HG03280 (cell line): Measurements from ENCODE around the gene LRWD1.
"Not testable (repeated sequence)": the region's sequence is repeated elsewhere in the genome, so short reads cannot be mapped to it uniquely, and the experiment has no call there.

Experiments
- ATAC-seq: cut with Tn5 transposase; IDR thresholded peaks from one replicate; pipeline ENCODE4 v1.9.1; 2021; ENCODE audit warnings: mild to moderate bottlenecking, moderate library complexity; ENCODE audit not compliant: unreplicated experiment

LRWD1 gene

DNA sequence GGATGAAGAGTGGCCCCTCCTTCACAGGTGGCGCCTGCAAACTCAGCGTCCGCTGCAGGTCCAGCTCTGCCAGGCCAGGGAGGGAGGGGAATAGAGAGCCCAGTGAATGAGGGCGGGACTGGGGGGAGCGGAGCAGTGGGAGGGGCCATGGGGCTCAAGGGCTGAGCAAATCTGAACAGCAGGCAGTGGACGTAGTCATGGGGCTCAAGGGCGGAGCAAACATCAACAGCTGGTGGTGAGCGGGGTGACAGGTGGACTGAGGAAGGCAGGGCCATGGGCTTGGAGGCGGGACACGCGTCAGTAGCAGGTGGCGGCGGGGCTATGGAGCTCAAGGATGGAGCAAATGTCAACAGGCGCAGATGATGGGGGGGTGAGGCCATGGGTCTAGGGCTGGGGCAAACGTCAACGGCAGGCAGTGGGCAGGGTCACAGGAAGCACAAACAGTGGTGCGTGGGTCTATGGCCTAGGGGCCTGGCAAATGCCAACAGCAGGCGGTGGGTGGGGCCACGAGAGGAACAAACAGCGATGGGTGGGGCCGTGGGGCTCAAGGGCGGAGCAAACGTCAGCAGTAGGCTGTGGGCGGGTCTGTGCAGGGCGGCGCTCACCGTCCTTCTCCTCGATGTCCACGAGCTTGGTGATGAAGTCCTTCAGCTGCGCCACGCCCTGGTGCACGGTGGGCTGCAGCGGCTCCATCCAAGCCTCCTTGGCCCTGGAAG, 28.6 kb downstream of the LRWD1 start:
- ATAC-seq: peak; percentile 39

- not testable (repeated sequence) for ATAC-seq
Measured at GRCh38 chr7:102494026-102494425, 29.2 kb downstream of the LRWD1 start.

DNA sequence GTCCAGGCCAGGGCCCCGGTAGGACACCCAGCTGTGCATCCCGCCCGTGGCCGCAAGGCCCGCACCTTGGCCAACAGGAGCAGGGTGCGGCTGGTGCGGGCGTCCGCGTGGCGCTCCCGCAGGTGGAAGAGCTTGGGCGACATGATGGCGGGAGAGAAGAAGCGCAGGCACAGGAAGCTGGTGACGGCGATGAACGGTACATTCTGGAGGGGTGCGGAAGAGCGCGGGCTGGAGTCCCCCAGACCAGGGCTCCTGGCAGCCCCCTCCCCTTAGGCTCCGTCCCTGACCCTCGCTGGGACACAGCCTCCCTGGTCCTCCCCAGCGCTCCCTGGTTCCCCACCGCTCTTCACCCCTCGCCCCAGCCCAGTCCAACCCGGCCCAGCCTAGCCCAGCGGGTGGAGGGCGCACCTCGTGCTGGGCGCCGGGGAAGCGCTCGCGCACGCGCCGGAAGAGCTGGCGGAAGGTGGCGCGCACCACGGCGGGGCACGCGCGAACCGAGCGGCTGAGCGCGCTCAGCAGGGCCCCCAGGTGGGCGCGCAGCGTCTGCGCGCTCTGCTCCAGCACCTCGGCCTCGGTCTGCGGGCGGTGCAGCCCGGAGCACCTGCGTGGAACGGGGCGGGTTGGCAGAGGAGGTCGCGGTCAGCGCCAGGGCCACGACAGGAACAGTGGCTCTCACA, 29.8 kb downstream of the LRWD1 start:
- ATAC-seq: peak; percentile 71

DNA sequence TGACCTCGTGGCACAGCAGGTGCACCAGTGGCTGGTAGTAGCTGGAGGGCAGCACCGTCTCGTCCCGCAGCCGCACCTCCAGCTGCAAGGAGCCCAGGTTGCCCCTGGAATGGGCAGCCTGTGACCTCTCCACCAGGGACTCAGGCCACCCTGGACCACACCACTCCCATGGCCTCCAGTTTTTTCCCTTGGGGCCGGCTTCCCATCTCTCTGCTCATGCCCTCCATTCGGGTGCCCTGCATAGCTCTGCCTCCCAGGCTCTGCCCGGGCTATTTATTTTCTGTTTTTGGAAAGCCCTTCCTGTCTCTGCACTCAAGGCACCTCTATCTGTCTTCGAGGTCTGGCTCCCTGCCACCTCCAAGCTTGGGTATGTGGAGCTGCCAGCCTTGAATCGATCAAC, 32.1 kb downstream of the LRWD1 start:
- not testable (repeated sequence) for ATAC-seq

GRCh38 chr7:102497308-102497707, 32.5 kb downstream of the LRWD1 start:
- ATAC-seq: not testable (repeated sequence)

- ATAC-seq: not testable (repeated sequence)
Measured at GRCh38 chr7:102498321-102498720, 33.5 kb downstream of the LRWD1 start.

DNA sequence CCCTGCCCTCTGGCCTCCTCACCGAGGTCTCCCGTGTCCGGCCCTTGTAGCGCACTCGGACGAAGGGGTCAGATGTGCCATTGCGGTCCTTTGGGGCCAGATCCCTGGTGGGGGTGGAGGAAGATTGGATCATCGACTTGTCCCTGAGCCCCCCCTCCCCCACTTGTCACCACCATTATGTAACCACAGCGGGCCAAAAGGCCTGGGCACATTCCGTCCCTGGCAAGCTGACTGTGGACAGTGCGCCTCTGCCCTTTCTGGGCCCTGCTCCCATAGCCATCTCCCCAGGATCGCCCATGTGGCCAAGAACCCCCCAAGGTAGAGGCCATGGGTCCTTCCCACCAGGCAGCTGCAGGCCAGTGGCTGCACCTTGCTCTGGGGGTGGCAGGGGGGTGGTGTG, 38.4 kb downstream of the LRWD1 start:
- ATAC-seq: not testable (repeated sequence)

GRCh38 chr7:102505298-102506185, 40.8 kb downstream of the LRWD1 start:
- not testable (repeated sequence) for ATAC-seq

DNA sequence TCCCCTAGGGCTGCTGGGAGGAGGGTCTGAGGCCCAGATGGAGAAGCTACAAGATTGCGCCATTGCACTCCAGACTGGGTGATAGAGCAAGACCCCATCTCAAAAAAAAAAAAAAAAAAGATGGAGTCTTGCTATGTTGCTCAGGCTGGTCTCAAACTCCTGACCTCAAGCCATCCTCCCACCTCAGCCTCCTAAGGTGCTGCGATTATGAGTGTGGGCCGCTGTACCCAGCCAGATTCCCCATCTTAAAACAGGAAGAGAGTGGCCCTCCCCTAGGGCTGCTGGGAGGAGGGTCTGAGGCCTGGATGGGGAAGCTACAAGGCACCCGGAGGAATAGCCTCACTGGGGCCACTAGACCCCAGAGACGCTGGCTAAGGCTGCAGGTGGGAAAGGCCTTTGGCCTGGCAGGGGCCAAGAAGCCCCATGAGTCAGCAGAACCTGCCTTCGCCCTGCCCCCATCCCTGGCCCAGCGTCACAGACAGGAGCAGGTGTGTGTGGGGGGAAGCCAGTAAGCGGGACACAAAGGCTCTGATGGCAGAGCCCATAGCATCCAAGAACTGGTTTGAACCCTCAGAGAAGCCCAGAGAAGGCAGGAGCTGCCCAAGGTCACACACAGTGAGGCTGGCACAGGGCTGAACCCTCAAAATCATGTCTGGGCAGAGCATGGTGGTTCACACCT, 42.8 kb downstream of the LRWD1 start:
- not testable (repeated sequence) for ATAC-seq

DNA sequence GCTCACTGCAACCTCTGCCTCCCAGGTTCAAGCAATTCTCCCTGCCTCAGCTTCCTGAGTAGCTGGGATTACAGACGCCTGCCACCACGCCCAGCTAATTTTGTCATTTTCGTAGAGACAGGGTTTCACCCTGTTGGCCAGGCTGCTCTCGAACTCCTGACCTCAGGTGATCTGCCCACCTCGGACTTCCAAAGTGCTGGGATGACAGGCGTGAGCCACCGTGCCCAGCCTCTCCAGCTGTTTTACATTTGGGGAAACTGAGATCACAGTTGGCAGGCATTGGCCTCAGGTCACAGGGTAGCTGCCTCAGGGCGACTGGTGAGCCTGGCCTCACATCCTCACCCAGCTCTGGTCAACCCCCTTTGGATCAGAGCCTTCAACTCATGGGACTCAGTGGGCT, 45.8 kb downstream of the LRWD1 start:
- not testable (repeated sequence) for ATAC-seq

DNA sequence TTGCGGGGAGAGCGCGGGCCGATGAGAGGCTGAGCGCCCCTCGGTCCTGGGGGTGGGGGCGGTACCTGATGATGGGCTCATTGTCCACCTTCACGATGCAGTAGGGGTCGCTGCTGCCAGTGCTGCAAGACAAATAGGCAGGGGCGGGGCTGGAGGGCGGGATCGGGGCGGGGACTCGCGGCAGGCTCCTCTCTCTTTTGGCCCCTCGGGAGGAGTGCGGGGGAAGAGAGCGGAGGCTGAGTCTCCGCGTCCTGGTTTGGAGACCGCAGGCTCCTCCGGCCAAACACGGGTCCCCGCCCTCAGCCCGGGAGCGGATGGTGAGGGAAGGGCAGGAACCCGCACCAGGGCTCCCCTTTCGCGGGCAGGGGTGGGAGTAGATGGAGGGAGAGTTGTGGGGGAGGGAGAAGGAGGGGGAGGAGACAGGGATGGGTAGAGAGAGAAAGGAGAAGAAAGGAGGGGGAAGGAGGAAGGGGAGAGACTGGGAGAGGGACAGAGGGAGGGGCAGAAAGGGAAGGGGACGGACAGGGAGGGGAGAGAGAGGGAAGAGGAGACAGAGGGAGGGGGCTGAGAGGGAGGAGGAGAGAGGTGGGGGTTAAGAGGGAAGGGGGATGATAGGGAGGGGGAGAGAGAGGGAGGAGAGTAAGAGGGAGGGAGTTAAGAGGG, 47.2 kb downstream of the LRWD1 start:
- peak; percentile 42 for ATAC-seq

GRCh38 chr7:102512642-102513221, 47.9 kb downstream of the LRWD1 start:
- ATAC-seq: not testable (repeated sequence)

GRCh38 chr7:102514881-102515721, 50.3 kb downstream of the LRWD1 start:
- ATAC-seq: peak; percentile 60

GRCh38 chr7:102515889-102516288, 51.1 kb downstream of the LRWD1 start:
- not testable (repeated sequence) for ATAC-seq

GRCh38 chr7:102516951-102517350, 52.2 kb downstream of the LRWD1 start:
- ATAC-seq: not testable (repeated sequence)

- peak; percentile 85 for ATAC-seq
Measured at GRCh38 chr7:102517550-102518147, 52.9 kb downstream of the LRWD1 start, which contains the start of gene RASA4B. Gene RASA4B (minus strand): TSS chr7:102517777. CDS start chr7:102517710, 67 bp downstream.

- not testable (repeated sequence) for ATAC-seq
Measured at GRCh38 chr7:102520797-102521196, 56.0 kb downstream of the LRWD1 start.
